ENCODE results near the gene PCSK7.
"Not testable (repeated sequence)": the region's sequence is repeated elsewhere in the genome, so short reads cannot be mapped to it uniquely, and the experiment has no call there.

The PCSK7 gene

GRCh38 chr11:117214404-117215110 lies 17.3 kb downstream of the PCSK7 start:
- no peak for DNase-seq

GRCh38 chr11:117212697-117213355 lies 19.0 kb downstream of the PCSK7 start:
- DNase-seq = no peak

GRCh38 chr11:117210620-117211019 lies 21.3 kb downstream of the PCSK7 start:
- DNase-seq = no peak

- not testable (repeated sequence) for DNase-seq
These were observed 22.3 kb downstream of the PCSK7 start for GRCh38 chr11:117209351-117210125.

- DNase-seq = not testable (repeated sequence)
These were observed 23.2 kb downstream of the PCSK7 start for GRCh38 chr11:117208710-117209109.

GRCh38 chr11:117207481-117207880 lies 24.4 kb downstream of the PCSK7 start:
- not testable (repeated sequence) for DNase-seq

- DNase-seq = not testable (repeated sequence)
These were observed 25.0 kb downstream of the PCSK7 start for GRCh38 chr11:117206859-117207258.

GRCh38 chr11:117206111-117206510 lies 25.8 kb downstream of the PCSK7 start:
- not testable (repeated sequence) for DNase-seq

GRCh38 chr11:117205211-117205818 lies 26.6 kb downstream of the PCSK7 start:
- DNase-seq = no peak

GRCh38 chr11:117204283-117205080 lies 27.4 kb downstream of the PCSK7 start:
- DNase-seq = no peak

GRCh38 chr11:117203069-117203407 lies 28.8 kb downstream of the PCSK7 start:
- DNase-seq = no peak

GRCh38 chr11:117202386-117203068 lies 29.3 kb downstream of the PCSK7 start:
- no peak for DNase-seq

- DNase-seq = no peak
These were observed 30.1 kb downstream of the PCSK7 start for GRCh38 chr11:117201658-117202305.

GRCh38 chr11:117200813-117201657 lies 30.8 kb downstream of the PCSK7 start:
- DNase-seq = no peak

GRCh38 chr11:117199916-117200812 lies 31.7 kb downstream of the PCSK7 start:
- DNase-seq = no peak

GRCh38 chr11:117199053-117199915 lies 32.6 kb downstream of the PCSK7 start, which contains the start of gene TAGLN:
Gene TAGLN (plus strand): TSS chr11:117199370. CDS start chr11:117203014, 3,644 bp downstream.
- DNase-seq = no peak

- DNase-seq = no peak
These were observed 33.3 kb downstream of the PCSK7 start for GRCh38 chr11:117198613-117199012.
